ENCODE measurements around the gene PTBP2.

The PTBP2 gene

DNA sequence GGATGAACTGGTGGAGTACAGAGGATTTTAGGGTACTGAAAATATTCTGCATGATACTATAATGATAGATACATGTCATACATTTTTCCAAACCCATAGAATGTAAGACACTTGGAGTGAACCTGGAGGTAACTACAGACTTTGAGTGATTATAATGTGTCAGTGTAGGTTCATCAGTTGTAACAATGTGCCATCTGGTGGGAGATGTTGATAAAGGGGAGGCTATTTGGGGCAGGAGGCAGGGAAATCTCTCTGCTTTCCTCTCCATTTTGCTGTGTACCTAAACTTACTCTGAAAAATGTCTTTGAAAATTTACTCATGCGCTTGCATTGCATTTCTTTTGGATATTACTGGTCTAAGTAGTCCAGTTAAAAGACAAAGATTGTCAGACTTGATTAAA is 35.2 kb downstream of the PTBP2 start:
- no peak for TF ChIP-seq GATA2 (IDR thresholded peaks at IDR 0.05; ENCODE audit: low read depth, low read length)
- no peak for TF ChIP-seq GATA3 (IDR thresholded peaks at IDR 0.05; ENCODE audit: low read depth, low read length)

DNA sequence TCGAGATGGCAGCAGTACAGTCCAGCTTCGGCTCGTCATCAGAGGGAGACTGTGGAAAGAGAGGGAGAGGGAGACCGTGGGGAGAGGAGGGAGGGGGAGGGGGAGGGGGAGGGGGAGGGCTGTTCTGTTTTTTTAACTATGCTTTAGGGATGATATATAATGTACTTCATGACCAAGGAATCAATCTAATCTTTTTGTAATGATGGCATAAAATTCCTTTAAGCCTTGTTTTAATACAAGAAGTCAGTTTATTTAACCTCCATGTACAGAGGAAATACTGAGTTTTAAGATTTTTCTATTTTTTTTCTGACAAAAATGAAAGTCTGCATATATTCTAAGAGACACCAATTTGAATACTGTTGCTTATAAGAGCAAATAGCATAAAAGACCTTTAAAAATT is 41.9 kb downstream of the PTBP2 start:
- TF ChIP-seq GATA3 (IDR thresholded peaks at IDR 0.05; ENCODE audit: low read depth, low read length) = no peak

DNA sequence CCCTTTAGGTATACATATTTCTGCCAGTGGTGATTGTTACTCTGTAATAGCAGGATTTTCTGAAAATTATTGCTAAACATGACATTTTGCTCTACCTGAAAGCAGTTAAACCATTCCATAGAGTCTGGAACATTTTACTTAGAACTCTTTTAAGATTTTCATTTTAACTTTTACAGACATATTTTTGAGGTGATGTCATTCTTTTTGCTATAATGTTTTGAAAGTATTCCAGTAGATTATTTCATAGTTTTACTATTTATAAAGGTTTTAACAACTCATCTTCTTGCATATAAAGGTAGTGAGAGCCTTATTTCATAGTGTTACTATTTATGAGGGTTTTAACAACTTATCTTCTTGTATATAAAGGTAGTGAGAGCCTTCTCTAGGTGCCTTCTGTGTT is 42.9 kb downstream of the PTBP2 start:
- TF ChIP-seq GATA3 (IDR thresholded peaks at IDR 0.05; ENCODE audit: low read depth, low read length) = no peak
- TF ChIP-seq GATA2 (IDR thresholded peaks at IDR 0.05; ENCODE audit: low read depth, low read length) = no peak

DNA sequence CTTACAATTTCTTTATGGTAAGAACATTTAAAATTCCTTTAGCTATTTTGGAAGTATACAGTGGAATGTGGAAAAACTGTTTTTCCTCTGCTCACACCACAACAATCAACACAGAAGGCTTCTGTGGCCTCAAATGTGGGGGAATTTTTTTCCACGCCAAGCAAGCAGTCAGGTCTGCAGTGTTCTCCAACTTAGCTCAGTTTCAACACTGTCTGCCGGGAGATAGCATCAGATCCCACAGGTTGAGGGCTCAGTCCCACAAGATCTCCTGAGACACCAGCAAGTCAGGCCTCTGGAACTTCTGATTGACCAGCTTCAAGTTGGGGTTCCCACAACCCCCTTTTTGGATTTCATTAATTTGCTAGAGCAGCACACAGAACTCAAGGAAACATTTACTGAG is 50.3 kb downstream of the PTBP2 start:
- TF ChIP-seq GATA3 (IDR thresholded peaks at IDR 0.05; ENCODE audit: low read depth, low read length) (no peak), GATA2 (IDR thresholded peaks at IDR 0.05; ENCODE audit: low read depth, low read length) (no peak)

DNA sequence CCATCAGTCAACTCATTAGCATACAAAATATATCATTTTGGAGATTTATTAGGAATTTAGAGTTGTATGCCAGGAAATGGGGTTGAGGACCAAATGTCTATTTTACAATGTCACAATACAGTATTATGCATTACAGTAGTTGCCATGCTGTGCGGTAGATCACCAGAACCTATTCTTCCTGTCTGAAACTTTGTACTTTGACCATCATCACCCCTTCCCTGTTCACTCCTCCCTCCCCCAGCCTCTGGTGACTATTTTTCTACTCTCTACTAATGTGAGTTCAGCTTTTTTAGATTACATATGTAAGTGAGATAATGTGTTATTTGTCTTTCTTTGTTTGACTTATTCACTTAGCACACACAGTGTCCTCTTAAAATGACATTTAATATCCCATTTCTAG is 50.8 kb downstream of the PTBP2 start:
- TF ChIP-seq GATA2 (IDR thresholded peaks at IDR 0.05; ENCODE audit: low read depth, low read length) = no peak
- no peak for TF ChIP-seq GATA3 (IDR thresholded peaks at IDR 0.05; ENCODE audit: low read depth, low read length)

DNA sequence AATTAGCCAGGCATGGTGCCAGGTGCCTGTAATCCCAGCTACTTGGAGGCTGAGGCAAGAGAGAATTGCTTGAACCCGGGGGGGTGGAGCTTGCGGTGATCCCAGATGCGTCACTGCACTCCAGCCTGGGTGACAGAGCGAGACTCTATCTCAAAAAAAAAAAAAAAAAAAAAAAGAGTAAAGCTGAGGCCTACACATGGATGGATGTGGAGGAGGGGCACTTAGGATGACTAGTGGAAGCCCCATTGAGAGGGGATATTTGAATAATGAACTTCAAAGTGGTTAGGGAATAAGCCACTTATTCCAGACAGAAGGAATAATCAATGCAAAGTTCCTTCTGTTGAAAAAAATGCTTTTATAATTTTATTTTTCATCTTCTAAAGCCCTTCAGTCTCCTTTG is 51.4 kb downstream of the PTBP2 start:
- TF ChIP-seq GATA3 (IDR thresholded peaks at IDR 0.05; ENCODE audit: low read depth, low read length) (no peak), GATA2 (IDR thresholded peaks at IDR 0.05; ENCODE audit: low read depth, low read length) (no peak)

DNA sequence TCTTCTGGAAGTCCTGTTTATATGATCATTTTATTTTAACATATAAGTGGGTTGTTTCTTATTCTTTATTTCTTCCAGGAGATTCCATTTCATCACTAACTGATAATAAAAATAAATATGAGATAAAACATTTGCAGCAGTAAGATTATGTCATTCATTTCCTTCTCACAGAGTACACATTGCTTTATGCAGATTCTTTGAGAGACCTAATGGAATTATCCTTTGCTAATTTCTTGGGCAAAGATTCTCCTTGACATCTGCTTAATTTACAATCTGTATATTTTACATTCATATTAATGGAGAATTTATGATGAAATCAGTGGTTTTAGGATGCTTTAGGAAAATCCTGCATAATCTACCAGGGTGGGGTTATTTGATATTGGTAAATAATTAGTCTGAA is 60.6 kb downstream of the PTBP2 start:
- TF ChIP-seq GATA3 (IDR thresholded peaks at IDR 0.05; ENCODE audit: low read depth, low read length) (no peak), GATA2 (IDR thresholded peaks at IDR 0.05; ENCODE audit: low read depth, low read length) (no peak)

DNA sequence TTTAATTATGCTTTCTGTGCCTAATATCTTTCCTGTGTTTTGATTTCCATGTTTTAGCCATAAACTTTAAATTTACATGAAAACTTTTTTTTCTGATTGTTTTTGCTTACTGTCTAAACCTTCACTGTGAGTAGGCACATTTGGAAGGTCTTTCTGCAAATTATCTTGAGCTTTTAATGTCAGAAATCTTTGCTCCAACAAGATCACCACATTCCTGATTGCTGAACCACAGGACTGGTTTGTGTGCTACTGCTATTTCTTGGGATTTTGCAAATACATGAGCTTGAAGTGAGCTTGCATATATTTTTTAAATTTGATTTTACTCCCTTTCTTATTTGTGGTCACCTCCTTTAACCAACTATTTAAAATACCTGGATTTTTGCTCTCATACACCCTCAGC is 61.3 kb downstream of the PTBP2 start:
- TF ChIP-seq GATA3 (IDR thresholded peaks at IDR 0.05; ENCODE audit: low read depth, low read length) = no peak

DNA sequence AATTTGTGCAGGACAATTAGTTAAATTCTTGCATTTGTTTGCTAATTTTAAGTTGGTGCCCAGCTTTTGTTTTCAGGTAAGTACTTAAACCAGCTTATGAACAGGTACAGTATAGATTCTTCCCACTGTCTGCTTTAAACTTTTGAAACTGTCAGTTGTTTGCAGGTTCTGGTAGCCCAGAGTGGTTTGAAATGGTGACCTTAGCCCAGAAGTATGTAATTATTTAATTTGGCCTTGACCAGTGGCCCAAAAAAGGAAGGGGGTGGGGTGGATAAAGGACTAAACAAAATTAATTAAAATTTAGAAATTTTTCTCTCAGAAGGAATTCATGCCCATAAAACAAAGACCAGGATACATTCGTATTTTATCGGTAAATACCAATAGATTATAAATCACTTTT is 69.0 kb downstream of the PTBP2 start:
- TF ChIP-seq GATA2 (IDR thresholded peaks at IDR 0.05; ENCODE audit: low read depth, low read length) (no peak), GATA3 (IDR thresholded peaks at IDR 0.05; ENCODE audit: low read depth, low read length) (no peak)

DNA sequence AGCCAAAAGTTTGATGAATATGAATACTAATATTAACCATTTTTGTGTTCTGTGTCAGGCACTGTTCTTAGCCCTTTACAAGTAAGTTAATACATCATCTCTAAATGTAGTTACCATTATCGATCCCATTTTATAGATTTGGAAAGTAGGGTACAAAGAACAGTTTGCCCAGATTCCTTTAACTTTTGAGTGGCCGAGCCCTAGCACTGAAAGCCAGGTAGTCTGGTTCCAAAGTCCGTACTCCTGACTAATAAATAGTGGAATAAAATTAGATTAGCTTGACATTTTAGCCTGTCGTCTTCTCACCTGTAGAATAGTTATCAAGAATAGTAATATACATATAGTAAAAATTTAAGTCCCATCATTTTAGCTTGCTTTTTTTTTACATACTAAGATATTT is 70.6 kb downstream of the PTBP2 start:
- TF ChIP-seq GATA2 (IDR thresholded peaks at IDR 0.05; ENCODE audit: low read depth, low read length) (no peak), GATA3 (IDR thresholded peaks at IDR 0.05; ENCODE audit: low read depth, low read length) (no peak)

DNA sequence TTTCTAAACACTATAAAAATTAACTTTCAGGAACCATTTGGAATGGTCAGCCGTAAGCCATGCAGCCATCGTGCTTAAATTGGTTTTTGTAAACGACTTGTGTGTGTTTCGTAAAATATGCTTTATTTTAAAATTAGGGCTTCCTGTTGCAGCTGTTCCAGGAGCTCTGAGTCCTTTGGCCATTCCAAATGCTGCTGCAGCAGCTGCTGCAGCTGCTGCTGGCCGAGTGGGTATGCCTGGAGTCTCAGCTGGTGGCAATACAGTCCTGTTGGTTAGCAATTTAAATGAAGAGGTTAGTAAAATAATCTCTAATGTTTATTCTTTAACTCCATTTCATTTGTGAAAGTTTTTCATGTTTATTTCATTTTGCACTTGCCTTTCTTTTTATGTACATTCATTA is 83.1 kb downstream of the PTBP2 start:
- TF ChIP-seq GATA3 (IDR thresholded peaks at IDR 0.05; ENCODE audit: low read depth, low read length) = no peak
- TF ChIP-seq GATA2 (IDR thresholded peaks at IDR 0.05; ENCODE audit: low read depth, low read length) = no peak

DNA sequence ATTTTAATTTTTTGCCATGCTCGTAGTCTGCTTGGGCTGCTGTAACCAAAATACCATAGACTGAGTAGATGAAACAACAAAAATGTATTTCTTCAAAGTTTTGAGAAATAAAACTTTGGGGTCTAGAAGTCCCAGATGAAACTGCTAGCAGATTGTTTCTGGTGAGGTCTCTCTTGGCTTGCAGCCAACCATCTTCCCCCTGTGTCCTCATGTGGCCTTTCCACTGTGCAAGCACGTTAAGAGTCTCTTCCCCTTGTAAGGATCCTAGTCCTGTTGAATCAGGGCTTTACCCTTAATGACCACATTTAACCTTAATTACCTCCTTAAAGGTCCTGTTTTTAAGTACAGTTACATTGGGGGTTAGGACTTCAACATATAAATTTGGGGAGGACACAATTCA is 86.6 kb downstream of the PTBP2 start:
- TF ChIP-seq GATA2 (IDR thresholded peaks at IDR 0.05; ENCODE audit: low read depth, low read length) = no peak
- TF ChIP-seq GATA3 (IDR thresholded peaks at IDR 0.05; ENCODE audit: low read depth, low read length) = no peak

DNA sequence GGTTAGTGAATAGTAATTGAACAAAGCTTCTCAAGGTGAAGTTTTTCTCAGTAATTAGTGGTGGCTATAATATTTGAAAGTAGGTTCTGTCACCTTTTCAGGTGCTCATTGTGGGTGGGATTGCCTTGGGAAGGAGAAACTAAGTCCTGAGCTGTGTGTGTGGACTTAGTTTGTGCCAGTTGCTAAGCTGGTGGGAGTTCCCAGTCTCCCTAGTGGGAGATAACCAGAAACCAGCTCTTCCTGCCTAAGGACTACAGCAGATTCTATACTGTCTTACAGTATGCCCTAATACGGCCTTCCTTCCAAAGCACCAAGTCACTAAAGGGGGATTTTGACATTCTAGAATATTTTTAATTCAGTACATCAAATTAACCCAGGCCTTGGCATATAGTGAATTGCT is 94.3 kb downstream of the PTBP2 start:
- TF ChIP-seq GATA2 (IDR thresholded peaks at IDR 0.05; ENCODE audit: low read depth, low read length) = no peak
- TF ChIP-seq GATA3 (IDR thresholded peaks at IDR 0.05; ENCODE audit: low read depth, low read length) = no peak

DNA sequence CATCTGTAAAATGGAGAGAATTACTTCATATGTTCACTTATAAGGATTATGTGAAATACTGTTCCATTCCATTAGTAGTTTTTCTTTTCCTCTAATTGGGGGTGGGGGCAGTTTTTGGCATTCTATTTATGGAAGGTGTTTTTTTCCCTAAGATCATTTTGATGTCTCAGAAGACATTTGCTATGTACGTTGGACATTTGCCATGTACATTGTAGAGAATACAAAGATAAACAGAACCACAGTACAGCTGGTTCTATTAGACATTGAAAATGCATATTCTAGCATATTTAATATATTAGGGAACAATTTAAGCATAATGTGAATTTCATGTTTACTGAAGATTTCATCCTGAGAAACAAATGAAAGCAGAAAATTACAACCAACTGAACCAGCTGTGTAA is 98.5 kb downstream of the PTBP2 start:
- TF ChIP-seq GATA2 (IDR thresholded peaks at IDR 0.05; ENCODE audit: low read depth, low read length) (no peak), GATA3 (IDR thresholded peaks at IDR 0.05; ENCODE audit: low read depth, low read length) (no peak)

DNA sequence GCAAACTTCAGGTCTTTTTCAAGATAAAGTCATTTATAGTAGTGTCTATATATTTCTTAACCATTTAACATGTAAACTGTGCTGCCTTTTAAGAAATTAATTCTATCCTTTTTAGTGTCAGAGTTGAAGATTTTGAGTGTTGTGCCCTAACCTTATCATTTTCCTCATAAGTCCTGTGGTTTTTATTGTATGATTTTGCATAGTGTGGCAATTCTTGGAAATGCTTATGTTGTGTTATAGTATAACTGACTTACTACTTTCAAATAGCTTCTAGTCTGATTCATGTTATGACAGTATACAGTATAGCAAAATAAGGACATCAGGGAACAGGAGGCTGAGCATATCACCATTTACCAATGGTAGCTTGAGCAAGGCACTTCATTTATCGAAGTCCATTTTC is 99.1 kb downstream of the PTBP2 start:
- TF ChIP-seq GATA3 (IDR thresholded peaks at IDR 0.05; ENCODE audit: low read depth, low read length) (no peak), GATA2 (IDR thresholded peaks at IDR 0.05; ENCODE audit: low read depth, low read length) (no peak)

DNA sequence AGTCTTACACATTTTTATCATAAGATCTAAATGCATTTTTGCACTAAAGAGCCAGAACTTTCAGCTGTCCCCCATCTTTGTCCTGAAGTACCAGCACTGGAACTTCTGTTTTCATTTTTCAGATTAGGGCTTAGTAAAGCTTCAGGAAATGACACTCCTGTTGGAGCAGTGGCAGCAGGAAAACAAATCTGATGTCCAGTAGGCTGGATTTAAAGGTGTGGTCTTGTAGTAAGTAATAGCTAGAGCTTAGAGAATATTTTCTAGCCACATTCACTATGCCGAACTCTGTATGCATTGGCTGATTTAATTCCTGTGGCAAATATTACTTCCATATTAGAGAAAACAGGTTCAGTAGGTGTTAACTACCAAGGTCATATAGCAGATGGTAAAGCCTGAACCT is 103.6 kb downstream of the PTBP2 start:
- TF ChIP-seq GATA3 (IDR thresholded peaks at IDR 0.05; ENCODE audit: low read depth, low read length) = no peak

All from SH-SY5Y (cell line).